Adrenal gland (tissue), 12 donors: ENCODE data around the gene PIPOX. TPM values are rescaled to one million over a fixed set of nuclear protein-coding genes. Genes with fewer than 3 reads are reported as not detected.

ENCODE experiments used
- DNase-seq, 7 donors: peaks; one replicate each; pipeline ENCODE4 v3.0.0-alpha.2; 2019 to 2020
- H3K27ac ChIP-seq, 5 donors: fragments of 200-600 bp; sonication (generic) in 4 of 5; 1 replicate in 3 of 5; 2 replicates in 2 of 5; pipeline versions ENCODE4 v1.5.1 to v1.8.0; 2016 to 2020; ENCODE audit warnings: mild to moderate bottlenecking in 1 of 5
- H3K27me3 ChIP-seq: fragments of 200-600 bp; 2 replicates; pipeline ENCODE4 v1.8.0; 2021
- H3K36me3 ChIP-seq, 2 donors: fragments of 200-600 bp; replicated peaks in 1 of 2; 1 replicate in 1 of 2; 2 replicates in 1 of 2; pipeline versions ENCODE4 v1.5.1 to v1.8.0; 2018 to 2022
- H3K4me1 ChIP-seq, 2 donors: fragments of 200-600 bp; replicated peaks in 1 of 2; 1 replicate in 1 of 2; 2 replicates in 1 of 2; pipeline versions ENCODE4 v1.5.1 to v1.8.0; 2018 to 2021
- H3K4me3 ChIP-seq, 4 donors: fragments of 200-600 bp; sonication (generic) in 3 of 4; one replicate each; pipeline ENCODE4 v1.5.1; 2016 to 2018
- H3K9me3 ChIP-seq, 3 donors: fragments of 200-600 bp; sonication (generic) in 1 of 3; replicated peaks in 1 of 3; 1 replicate in 2 of 3; 2 replicates in 1 of 3; pipeline versions ENCODE4 v1.5.1 to v1.8.0; 2016 to 2021
- CTCF ChIP-seq, 6 experiments: fragments of 450-650 bp in 4 of 6; fragments of 200-600 bp in 2 of 6; sonication (generic) in 1 of 6; IDR thresholded peaks; 1 replicate in 5 of 6; 2 replicates in 1 of 6; pipeline versions ENCODE4 v1.5.1 to v1.8.0; 2016 to 2021; ENCODE audit warnings: antibody characterized with exemption in 6 of 6, mild to moderate bottlenecking in 2 of 6, moderate library complexity in 1 of 6
- POLR2A ChIP-seq, 2 donors: fragments of 450-650 bp; IDR thresholded peaks; one replicate each; pipeline ENCODE4 v1.6.1; 2017; ENCODE audit warnings: antibody characterized with exemption in 2 of 2, mild to moderate bottlenecking in 2 of 2, moderate library complexity in 1 of 2
- WGBS, 4 donors: extraction: QIAGEN DNeasy Blood & Tissue Kit in 2 of 4; methylation state at CpG; one replicate each; pipeline versions ENCODE4 v1.1.5 to v1.1.7; 2013 to 2017; 5-methylcytosine and 5-hydroxymethylcytosine counted together
- intact Hi-C, 2 donors: fragments of 100-400 bp; cut with DNase I; formaldehyde crosslinking; loops; one replicate each; pipeline versions ENCODE4 v1.14.1 to v1.15.0; 2022 to 2023
- polyA plus RNA-seq, 3 donors: library from polyadenylated mRNA; stranded (reverse); fragments of 200-250 nt in 2 of 3; fragments of 350-450 nt in 1 of 3; fragmentation: Illumina TruSeq in 1 of 3; extraction: RNeasy Lipid Tissue Mini Kit (QIAGEN cat#74804) in 1 of 3; gene quantifications; one replicate each; pipeline ENCODE4 v1.2.3, GENCODE V29; 2013 to 2014
- total RNA-seq, 9 donors: library from RNA; depleted of rRNA in 4 of 9; stranded (reverse); fragments of >200 nt in 4 of 9; fragments of 120-200 nt in 1 of 9; fragmentation: NEBNext Ultra II Directional in 1 of 9; extraction: Animal tissue kit (Norgen Biotek cat#: 25700) in 1 of 9; gene quantifications; one replicate each; pipeline versions ENCODE4 v1.1.0 to v1.2.4, GENCODE V29; 2013 to 2023
- donor health status: healthy with polysubstance abuse.
- donor health status: Bipolar disorder and iron deficiency.
- donor health status: DM: yes; HTN: yes; CAD: no.
- donor health status: DM: no; HTN: no; CAD: no.
- donor health status: DM: no; HTN: no; CAD: no.
- donor health status: DM: yes; HTN: yes; CAD: no.

PIPOX gene
- total and polyA plus RNA-seq, 12 donors: 0.34 to 2.2 (median 1.3) TPM

DNA sequence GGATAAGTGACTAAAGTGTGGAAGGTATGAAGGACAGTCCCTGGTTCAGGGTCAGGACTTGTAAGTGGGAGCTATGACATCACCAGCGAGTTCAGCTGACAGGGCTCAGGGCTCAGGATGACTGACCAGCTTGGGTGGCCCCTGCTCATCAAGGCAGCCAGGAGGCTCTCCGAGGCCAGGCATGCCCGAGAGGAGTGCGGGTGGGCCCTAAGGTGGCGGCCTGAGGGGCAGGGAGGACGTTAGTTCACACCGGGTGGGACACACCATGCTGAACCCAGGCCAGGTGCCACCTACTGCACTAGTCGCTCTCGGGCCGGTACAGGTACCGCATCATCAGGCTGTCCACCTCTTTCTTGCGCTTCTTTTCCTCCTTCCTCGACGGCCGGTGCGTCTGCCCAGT is 36.5 kb downstream of the PIPOX start:
- Histone ChIP-seq H3K27me3 (no peaks in the 10 kb centered on the region), H3K4me3 (no peak overlapping the region), H3K27ac (no peak overlapping the region), H3K36me3 (peaks cover 0 to 31% of the 10 kb centered on the region in 2 donors), H3K9me3 (no peaks in the 10 kb centered on the region), H3K4me1 (peaks cover 0 to 4% of the 10 kb centered on the region in 2 donors)
- no peak for TF ChIP-seq POLR2A (IDR thresholded peaks at IDR 0.05)
- TF ChIP-seq CTCF (IDR thresholded peaks at IDR 0.05): no peak
- intact Hi-C loops: no loop called here
- no peak for DNase-seq
- 95 to 96% (median 96%) methylated on average over 11 to 16 of the region's 16 CpGs for WGBS, 4 donors

DNA sequence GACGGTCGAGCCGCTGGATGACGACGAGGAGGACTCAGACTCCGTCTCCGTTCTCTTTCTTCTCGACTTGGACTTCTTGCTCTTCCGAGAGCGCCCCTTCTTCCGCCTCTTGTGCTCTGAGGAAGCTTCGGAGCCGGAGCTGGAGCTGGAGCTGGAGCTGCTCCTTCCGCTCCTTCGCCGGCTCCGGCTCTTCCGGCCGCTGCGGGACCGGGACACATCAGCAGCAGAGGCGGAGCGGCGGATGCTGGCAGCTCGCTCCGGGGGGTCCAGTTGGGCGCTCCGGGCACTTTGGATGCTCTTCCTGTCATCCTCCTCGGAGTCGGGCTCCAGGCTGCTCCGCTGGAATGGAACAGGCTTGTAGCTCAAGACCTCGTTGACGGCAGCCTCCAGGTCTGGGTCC is 36.9 kb downstream of the PIPOX start:
- DNase-seq: no peak
- Histone ChIP-seq H3K4me3 (no peak overlapping the region), H3K27me3 (no peaks in the 10 kb centered on the region), H3K4me1 (peaks cover 0 to 4% of the 10 kb centered on the region in 2 donors), H3K27ac (no peak overlapping the region), H3K9me3 (no peaks in the 10 kb centered on the region), H3K36me3 (peaks cover 0 to 32% of the 10 kb centered on the region in 2 donors)
- intact Hi-C loops: no loop called here
- WGBS, 4 donors: 93 to 96% (median 95%) methylated on average over 13 to 33 of the region's 33 CpGs
- TF ChIP-seq POLR2A (IDR thresholded peaks at IDR 0.05): no peak
- TF ChIP-seq CTCF (IDR thresholded peaks at IDR 0.05): no peak

GRCh38 chr17:29080323-29080722 is 37.4 kb downstream of the PIPOX start:
- Histone ChIP-seq H3K4me3 (no peak overlapping the region), H3K36me3 (peaks cover 0 to 37% of the 10 kb centered on the region in 2 donors), H3K27me3 (no peaks in the 10 kb centered on the region), H3K9me3 (no peaks in the 10 kb centered on the region), H3K27ac (no peak overlapping the region), H3K4me1 (peaks cover 0 to 4% of the 10 kb centered on the region in 2 donors)
- intact Hi-C loops: no loop called here
- no peak for DNase-seq
- 95 to 98% (median 95%) methylated on average over 9 to 33 of the region's 33 CpGs for WGBS, 4 donors
- TF ChIP-seq CTCF (IDR thresholded peaks at IDR 0.05) (no peak), POLR2A (IDR thresholded peaks at IDR 0.05) (no peak)

GRCh38 chr17:29080965-29081364 is 38.0 kb downstream of the PIPOX start:
- TF ChIP-seq CTCF (IDR thresholded peaks at IDR 0.05): no peak
- TF ChIP-seq POLR2A (IDR thresholded peaks at IDR 0.05): no peak
- 90 to 93% (median 92%) methylated on average over 14 of the region's 14 CpGs for WGBS, 4 donors
- no peaks in the 10 kb centered on the region for H3K9me3 ChIP-seq
- no peak for DNase-seq
- peaks cover 0 to 41% of the 10 kb centered on the region in 2 donors for H3K36me3 ChIP-seq
- H3K27me3 ChIP-seq: no peaks in the 10 kb centered on the region
- intact Hi-C loops: no loop called here
- peaks cover 0 to 4% of the 10 kb centered on the region in 2 donors for H3K4me1 ChIP-seq
- H3K27ac ChIP-seq: no peak overlapping the region
- no peak overlapping the region for H3K4me3 ChIP-seq
